Tongue (tissue), 2 donors: Measurements from ENCODE around the gene HOXB8. TPM values are rescaled to one million over a fixed set of nuclear protein-coding genes. Genes with fewer than 3 reads are reported as not detected.
A peak's percentile ranks its signal among the peaks of the same experiment; 100 is the strongest.

ENCODE experiments used
- DNase-seq: peaks from one replicate; pipeline ENCODE4 v3.0.0-alpha.2; 2015
- total RNA-seq: library from RNA; depleted of rRNA; stranded (reverse); fragments of >200 nt; gene quantifications from one replicate; pipeline ENCODE4 v1.2.3, GENCODE V29; 2014

Gene HOXB8
- total RNA-seq, 1 donor from 2014 or later: not detected

DNA sequence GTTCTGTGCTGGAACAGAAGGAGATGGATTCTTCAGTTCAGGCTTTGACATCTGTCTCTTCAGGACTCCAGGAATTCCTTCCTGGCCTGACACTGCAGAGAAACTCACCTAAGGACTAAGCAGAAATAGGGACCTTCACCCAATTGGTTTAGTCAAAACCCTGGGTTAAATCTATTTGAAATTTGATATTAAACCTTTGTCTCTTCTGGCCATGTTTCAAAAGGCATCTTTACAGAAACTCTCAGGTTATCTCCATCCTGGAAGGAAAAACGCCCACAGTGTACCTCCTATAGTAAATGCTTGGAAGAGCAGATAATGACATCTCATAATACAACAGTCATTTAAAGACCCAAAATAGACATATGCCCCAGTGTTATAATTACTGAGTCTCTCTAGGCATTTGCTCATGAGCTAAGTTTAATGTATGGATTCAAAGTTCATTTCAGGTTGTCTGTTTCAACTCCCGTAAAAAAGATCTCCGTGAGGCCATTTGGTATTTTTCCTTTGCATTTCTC, 31.3 kb downstream of the HOXB8 start:
- no peak for DNase-seq

- no peak for DNase-seq
Measured at GRCh38 chr17:48582750-48583069, 32.4 kb downstream of the HOXB8 start.

DNA sequence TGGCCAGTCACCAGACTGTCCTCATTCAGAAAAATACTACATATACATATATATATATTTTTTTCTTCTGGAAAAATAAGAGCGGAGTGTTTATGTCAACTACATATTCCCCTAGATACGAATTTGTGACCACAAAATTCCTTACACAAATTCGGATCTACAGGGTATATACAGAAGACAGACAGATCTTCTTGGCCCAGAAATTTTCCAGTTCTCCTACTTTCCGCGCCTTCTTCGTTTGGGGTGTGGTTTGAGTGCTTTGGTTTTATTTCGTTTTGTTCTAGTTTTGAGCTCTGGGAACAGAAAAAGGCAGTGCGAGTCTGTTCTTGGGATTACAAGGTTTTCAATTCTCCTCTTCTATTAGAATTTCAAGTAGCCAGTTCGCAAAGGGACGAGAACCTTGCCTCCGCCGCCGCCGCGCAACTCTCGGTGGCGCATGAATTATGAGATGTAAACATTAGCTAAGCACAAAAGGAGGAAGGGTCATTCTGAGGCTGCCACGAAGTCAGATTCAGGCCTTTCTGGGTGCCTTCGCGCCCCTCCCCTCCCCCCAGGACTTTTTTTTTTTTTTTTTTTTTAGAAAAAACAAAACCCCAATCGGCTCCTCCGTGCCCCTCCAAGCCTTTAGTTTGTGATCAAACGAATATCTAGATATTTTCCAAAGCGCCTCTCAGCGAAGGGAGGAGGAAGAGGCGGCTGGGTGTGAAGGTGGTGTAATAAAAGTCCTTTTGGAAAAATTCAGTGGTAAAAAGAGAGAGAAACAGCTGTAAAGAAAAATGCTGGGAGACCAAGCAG, 35.1 kb downstream of the HOXB8 start:
- no peak for DNase-seq

GRCh38 chr17:48579471-48579759, 35.7 kb downstream of the HOXB8 start:
- no peak for DNase-seq

GRCh38 chr17:48578616-48579470, 36.2 kb downstream of the HOXB8 start:
- DNase-seq: no peak

GRCh38 chr17:48577946-48578615, 37.0 kb downstream of the HOXB8 start, which contains the start of gene HOXB4:
Gene HOXB4 (minus strand): TSS chr17:48578350. CDS start chr17:48578319, 31 bp downstream.
- peak; percentile 82 for DNase-seq

- no peak for DNase-seq
Measured at GRCh38 chr17:48577330-48577945, 37.7 kb downstream of the HOXB8 start.

DNA sequence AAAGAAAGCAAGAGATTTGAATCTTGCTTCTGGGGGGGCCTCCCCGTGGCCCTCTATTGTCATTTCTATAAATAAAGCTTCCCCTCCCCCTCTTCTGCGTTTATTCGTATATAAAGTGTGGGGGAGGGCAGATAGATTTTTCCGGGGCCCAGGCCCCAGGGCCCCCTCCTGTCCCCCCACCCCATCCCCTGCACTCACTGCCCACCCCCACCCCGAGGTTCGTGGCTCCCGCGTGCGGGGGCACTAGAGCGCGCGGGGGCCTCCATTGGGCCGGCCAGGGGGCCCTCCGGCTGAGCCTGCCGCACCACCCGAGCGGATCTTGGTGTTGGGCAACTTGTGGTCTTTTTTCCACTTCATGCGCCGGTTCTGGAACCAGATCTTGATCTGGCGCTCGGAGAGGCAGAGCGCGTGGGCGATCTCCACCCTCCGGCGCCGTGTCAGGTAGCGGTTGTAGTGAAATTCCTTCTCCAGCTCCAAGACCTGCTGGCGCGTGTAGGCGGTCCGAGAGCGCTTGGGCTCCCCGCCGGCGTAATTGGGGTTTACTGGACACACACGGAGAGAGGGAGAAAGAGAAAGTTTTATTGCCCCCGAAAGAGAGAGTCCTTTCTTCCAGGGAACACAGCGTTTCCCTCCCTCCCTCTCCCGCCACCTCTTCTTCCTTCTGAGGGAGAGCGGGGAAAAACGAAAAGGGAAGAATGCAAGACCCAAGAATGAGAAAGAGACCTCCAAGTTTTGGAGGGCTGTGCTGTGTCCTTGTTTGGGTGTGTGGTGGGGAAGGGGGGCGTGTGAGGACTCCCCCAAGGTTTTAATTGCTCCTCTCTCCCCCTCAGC, 38.4 kb downstream of the HOXB8 start:
- DNase-seq: no peak

DNA sequence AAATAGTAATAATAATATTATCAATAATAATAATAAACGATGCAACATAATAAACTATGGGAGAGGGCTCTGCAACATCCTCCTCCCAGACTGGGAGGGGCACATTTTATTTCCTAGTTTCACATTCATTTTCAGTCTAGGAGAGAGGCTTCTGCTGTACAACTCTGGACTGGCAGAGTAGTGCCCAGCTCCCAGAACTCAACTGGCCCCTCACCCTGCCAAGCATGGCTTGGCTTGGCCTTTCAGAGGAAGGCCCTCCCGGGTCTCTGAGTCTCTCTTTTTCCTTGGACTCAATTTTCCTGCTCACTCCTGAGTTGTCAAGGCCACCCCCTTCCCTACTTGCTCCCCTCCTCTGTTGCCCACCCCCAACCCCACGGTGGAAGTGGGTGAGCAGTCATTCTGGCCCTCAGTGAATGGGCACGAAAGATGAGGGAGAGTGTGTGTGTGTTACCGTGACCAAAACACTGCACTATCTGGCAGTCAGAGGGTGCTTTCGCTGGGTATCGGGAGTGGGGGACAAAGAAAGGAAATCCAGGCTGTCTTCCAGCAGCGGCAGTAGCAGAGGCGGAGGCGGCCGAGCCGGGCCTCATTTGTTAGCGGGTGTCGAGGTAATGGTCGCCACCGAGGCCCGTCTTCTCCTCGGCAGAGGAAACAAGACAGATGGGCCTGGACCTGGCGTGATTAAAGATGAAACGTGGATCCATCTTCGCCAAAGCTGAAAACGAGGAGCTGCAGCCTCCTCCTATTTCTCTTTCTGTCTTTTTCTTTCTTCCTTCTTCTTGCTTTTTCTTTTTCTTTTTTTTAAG, 39.2 kb downstream of the HOXB8 start:
- DNase-seq: no peak

GRCh38 chr17:48575066-48575582, 40.0 kb downstream of the HOXB8 start:
- DNase-seq: no peak

DNA sequence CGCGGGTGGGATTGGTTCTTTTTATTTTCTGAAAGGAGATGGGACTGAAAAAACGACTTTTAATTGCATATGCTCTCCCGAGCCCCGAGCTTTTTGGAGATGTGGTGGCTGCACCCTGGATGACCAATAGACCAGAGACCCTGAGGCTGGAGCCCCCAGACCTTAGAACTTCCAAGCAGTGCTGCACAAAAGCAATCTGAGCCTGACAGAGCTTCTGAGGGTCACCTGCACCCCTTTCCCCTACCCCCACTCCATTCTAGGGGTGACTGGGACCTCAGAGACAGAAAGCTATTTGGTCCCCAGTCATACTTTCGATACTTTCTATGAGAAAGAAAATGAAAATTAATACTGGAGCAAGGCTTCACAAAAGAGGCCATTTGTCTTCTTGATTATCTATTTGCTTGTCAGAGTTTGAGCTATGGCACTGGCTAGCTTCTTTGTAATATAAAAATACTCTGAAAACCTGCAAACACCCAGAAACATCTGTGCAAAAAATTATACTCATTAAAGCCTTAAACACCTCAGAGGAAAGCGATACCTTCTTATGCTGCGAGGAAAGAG, 40.5 kb downstream of the HOXB8 start:
- no peak for DNase-seq

DNA sequence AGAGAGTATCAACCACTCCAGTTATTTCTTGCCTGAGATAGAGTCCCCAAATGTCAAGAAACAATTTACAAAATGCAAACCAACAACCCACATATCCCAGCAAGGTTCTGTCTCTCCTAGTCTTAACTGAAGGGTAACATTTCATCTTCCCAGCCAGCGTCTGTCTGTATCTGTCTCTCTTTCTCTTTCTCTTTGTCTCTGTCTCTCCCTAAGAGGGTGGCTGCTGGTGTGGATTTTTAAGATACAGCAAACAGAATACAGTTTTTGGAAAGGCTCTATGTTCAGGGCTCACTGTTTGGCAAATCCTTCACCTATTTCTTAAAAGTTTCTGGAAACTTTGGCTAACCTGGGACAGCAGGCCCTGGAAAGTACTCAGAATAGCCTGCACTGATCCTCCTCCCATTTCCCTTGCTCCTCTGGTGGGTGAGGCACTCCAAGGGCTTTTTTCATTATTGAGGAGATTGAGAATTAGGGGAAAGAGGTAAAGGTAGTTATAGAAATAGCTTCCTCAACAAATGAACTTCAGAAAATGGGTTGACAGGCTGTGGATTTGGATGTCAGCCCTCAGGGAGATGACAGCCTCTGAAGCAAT, 43.2 kb downstream of the HOXB8 start:
- no peak for DNase-seq

GRCh38 chr17:48571024-48571818, 43.9 kb downstream of the HOXB8 start:
- DNase-seq: no peak

GRCh38 chr17:48570325-48571023, 44.6 kb downstream of the HOXB8 start:
- no peak for DNase-seq

DNA sequence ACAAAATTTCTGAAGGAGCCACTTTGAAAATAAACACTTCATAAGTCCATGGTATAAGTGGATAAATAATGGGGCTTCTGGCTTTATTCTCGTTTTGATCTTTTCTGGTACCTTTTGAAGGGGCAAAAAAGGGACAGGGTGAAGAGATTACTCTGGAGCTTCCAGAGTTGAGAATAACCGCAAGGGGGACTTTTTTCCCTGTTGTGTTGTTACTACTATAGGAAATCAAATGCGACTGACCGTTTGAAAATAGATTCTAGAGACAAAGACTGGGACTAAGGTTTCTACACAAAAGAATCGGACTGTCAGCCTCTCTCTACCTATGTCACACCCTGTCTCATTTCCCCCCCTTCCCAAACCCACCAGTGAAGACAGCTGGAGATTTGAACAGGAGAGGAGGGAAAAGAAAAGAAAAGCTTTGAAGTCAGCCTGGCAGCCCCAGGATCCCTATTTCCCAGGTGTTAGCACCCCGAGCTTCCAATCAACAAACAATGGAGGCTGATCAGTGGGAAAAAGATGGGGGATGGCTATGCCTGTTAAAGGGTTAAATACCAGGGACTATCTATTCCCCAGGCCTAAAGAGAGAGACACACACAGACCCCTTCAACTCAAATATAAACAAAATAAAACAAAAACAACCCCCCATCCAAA, 45.3 kb downstream of the HOXB8 start:
- DNase-seq: no peak

DNA sequence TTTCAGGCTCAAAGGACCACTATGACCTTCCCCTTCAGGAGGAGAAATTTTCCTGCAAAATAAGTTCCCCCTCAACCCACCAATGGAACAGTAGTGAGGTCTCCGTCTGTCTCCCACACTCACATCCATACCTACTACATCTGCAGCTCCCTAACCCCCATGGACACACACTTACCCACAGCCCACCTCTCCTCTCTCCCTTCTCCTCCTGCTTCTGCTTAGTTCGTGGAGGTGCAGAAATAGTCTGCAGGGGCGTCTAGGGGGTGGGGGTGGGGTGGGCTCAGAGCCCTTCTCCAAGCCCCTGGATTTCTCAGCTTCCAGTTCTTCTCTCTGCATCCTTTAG, 45.9 kb downstream of the HOXB8 start:
- DNase-seq: no peak

DNA sequence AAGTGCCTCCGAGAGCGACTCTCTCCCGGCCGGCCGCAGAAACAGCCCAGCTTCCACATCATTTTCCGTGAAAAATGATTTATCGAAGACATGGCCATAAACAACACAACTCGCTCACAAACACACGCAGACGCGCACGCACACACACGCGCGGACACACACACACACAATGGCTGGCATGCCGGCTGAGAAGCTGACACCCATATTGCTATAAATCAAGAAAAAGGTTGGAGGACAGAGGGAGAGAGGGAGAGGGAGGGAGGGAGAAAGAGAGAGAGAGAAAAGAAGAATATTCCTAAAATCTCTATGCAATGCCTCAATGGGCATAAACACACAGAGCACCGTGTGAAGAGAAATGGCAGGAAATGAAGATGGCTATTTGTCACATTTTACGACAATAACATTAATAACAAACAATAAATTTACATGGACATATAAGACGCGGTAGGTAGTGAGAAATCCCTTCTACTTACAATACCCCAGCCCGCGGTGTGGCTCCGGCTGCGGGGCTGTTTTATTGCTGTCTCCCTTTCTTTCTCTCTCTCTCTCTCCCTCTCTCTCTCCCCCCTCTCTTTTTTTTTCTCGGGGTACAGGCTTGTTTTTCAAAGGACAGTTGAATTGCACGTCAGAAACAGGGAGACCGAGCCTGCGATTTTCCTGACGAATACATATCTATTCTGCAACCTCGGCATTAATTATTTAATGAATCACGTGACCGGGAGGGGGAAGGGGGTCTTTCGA, 46.4 kb downstream of the HOXB8 start:
- DNase-seq: no peak
